HepG2 (cell line): ENCODE data around the gene PLD3. TPM values are rescaled to one million over a fixed set of nuclear protein-coding genes. Genes with fewer than 3 reads are reported as not detected.

Experiments used
- ATAC-seq: fragments of 200-7000 bp; cut with Tn5 transposase; 3 replicates; pipeline ENCODE4 v1.9.1; 2020; ENCODE audit warnings: mild to moderate bottlenecking, moderate library complexity
- BruUV-seq: library from RNA; stranded (reverse); fragments of 400-500 nt; replicated peaks from 2 replicates; lab custom pipeline; 2021; lab: Mats Ljungman, UMichigan
- CTCF ChIA-PET: fragments of 300-600 bp; formaldehyde crosslinking; extraction: SDS; loops from one replicate; lab custom pipeline; 2021; ENCODE audit warnings: low total read pairs, inconsistent platforms, low intra/inter-chr PET ratio; lab: Yijun Ruan, JAX
- POLR2A ChIA-PET: fragments of 350-600 bp; sonication (Branson Sonifier 250); formaldehyde crosslinking; loops from one replicate; lab custom pipeline; 2020; ENCODE audit warnings: antibody characterized with exemption, inconsistent platforms; lab: Yijun Ruan, JAX
- DNase-seq: peaks from one replicate; pipeline ENCODE4 v3.0.0-alpha.2; 2015; ENCODE audit warnings: low spot score
- FAIRE-seq: peaks from 3 replicates; lab custom pipeline; 2011; peaks lifted over from hg19 to GRCh38; lab: Jason Lieb, UNC
- H2AFZ ChIP-seq: one replicate; pipeline ENCODE4 v1.6.1; 2011; ENCODE audit warnings: low read length, inconsistent platforms
- H3K27ac ChIP-seq: fragments of 300-600 bp; 3 replicates; pipeline ENCODE4 v1.8.0; 2011; ENCODE audit warnings: mixed run types, mild to moderate bottlenecking, mixed read lengths, low read length, inconsistent platforms; ENCODE audit not compliant: insufficient read depth; ENCODE audit errors: extremely low read length
- H3K27me3 ChIP-seq, 2 experiments: fragments of 200-600 bp in 1 of 2; 2 replicates in 1 of 2; 3 replicates in 1 of 2; pipeline versions ENCODE4 v1.6.0 to v1.8.0; 2011; ENCODE audit warnings: low read length in 2 of 2, mild to moderate bottlenecking in 2 of 2, moderate library complexity in 2 of 2, inconsistent platforms in 1 of 2; ENCODE audit not compliant: insufficient read depth in 2 of 2, control insufficient read depth in 1 of 2
- H3K36me3 ChIP-seq, 2 experiments: fragments of 200-600 bp in 1 of 2; replicated peaks in 1 of 2; 2 replicates in 1 of 2; 3 replicates in 1 of 2; pipeline versions ENCODE4 v1.5.1 to v1.8.0; 2011; ENCODE audit warnings: low read length in 2 of 2, inconsistent platforms in 1 of 2; ENCODE audit not compliant: insufficient read depth in 2 of 2, control insufficient read depth in 1 of 2
- H3K4me1 ChIP-seq: 2 replicates; pipeline ENCODE4 v1.5.1; 2012; ENCODE audit warnings: low read length, inconsistent platforms; ENCODE audit not compliant: insufficient read depth
- H3K4me2 ChIP-seq: 2 replicates; pipeline ENCODE4 v1.6.0; 2011; ENCODE audit warnings: low read depth, low read length, inconsistent platforms
- H3K4me3 ChIP-seq, 3 experiments: fragments of 200-600 bp in 1 of 3; sonication (generic), shearing (Covaris generic) in 1 of 3; replicated peaks in 1 of 3; 2 replicates each; pipeline ENCODE4 v1.5.1; 2011 to 2016; ENCODE audit warnings: low read length in 3 of 3, inconsistent platforms in 2 of 3, low read depth in 2 of 3, mild to moderate bottlenecking in 2 of 3, control low read depth in 1 of 3, mixed read lengths in 1 of 3; ENCODE audit not compliant: insufficient read depth in 1 of 3
- H3K79me2 ChIP-seq: one replicate; pipeline ENCODE4 v1.6.1; 2011; ENCODE audit warnings: low read length, inconsistent platforms; ENCODE audit not compliant: insufficient read depth
- H3K9ac ChIP-seq: 2 replicates; pipeline ENCODE4 v1.6.0; 2011; ENCODE audit warnings: mild to moderate bottlenecking, low read depth, low read length, inconsistent platforms; ENCODE audit not compliant: insufficient read depth
- H3K9me3 ChIP-seq: 2 replicates; pipeline ENCODE4 v1.5.1; 2012; ENCODE audit warnings: mild to moderate bottlenecking, low read length
- H4K20me1 ChIP-seq: 2 replicates; pipeline ENCODE4 v1.6.0; 2011; ENCODE audit warnings: inconsistent platforms, mild to moderate bottlenecking, low read length, moderate library complexity; ENCODE audit not compliant: insufficient read depth
- ARNT ChIP-seq: fragments of 450-650 bp; IDR thresholded peaks from 2 replicates; pipeline ENCODE4 v1.6.1; 2017
- DMAP1 ChIP-seq: IDR thresholded peaks from 2 replicates; pipeline ENCODE4 v1.6.1; 2016
- GZF1 ChIP-seq: sonication (generic); formaldehyde crosslinking; IDR thresholded peaks from 2 replicates; pipeline ENCODE4 v1.5.1; 2020; ENCODE audit warnings: mild to moderate bottlenecking, missing genetic modification reagents
- HMGA1 ChIP-seq: sonication (generic); formaldehyde crosslinking; conservative IDR thresholded peaks from 2 replicates; pipeline ENCODE4 v1.4.0; 2020; ENCODE audit warnings: missing genetic modification reagents
- KDM1A ChIP-seq: IDR thresholded peaks from 2 replicates; pipeline ENCODE4 v1.6.1; 2016; ENCODE audit warnings: missing compliant biosample characterization
- MAFF ChIP-seq: IDR thresholded peaks from 2 replicates; pipeline ENCODE4 v1.6.1; 2011; ENCODE audit warnings: low read depth, low read length, improper control_type of control experiment
- MAFK ChIP-seq, 2 experiments: IDR thresholded peaks in 1 of 2; conservative IDR thresholded peaks in 1 of 2; 2 replicates each; pipeline ENCODE4 v1.6.1; 2011; ENCODE audit warnings: improper control_type of control experiment in 2 of 2, low read length in 2 of 2
- NFE2L2 ChIP-seq: fragments of 150-350 bp; IDR thresholded peaks from 2 replicates; pipeline ENCODE4 v1.6.1; 2014; ENCODE audit warnings: low read length
- RFX1 ChIP-seq: fragments of 450-650 bp; IDR thresholded peaks from 2 replicates; pipeline ENCODE4 v1.6.1; 2017
- RFX5 ChIP-seq: IDR thresholded peaks from 2 replicates; pipeline ENCODE4 v1.6.1; 2011; ENCODE audit warnings: low read depth, low read length, improper control_type of control experiment
- RNF2 ChIP-seq: fragments of 450-650 bp; conservative IDR thresholded peaks from 2 replicates; pipeline ENCODE4 v1.6.1; 2016; ENCODE audit warnings: low read depth
- ZNF101 ChIP-seq: sonication (generic); formaldehyde crosslinking; IDR thresholded peaks from 2 replicates; pipeline ENCODE4 v1.4.0; 2020; ENCODE audit warnings: mild to moderate bottlenecking, low read depth, missing genetic modification reagents, borderline replicate concordance
- ZNF354B ChIP-seq: sonication (generic); formaldehyde crosslinking; IDR thresholded peaks from 2 replicates; pipeline ENCODE4 v1.8.0; 2022; ENCODE audit warnings: mild to moderate bottlenecking, missing genetic modification reagents
- ZNF619 ChIP-seq: sonication (generic); formaldehyde crosslinking; IDR thresholded peaks from 2 replicates; pipeline ENCODE4 v1.4.0; 2020; ENCODE audit warnings: mild to moderate bottlenecking, missing genetic modification reagents
- WGBS: methylation state at CpG from one replicate; pipeline ENCODE4 v1.1.6; 2017; ENCODE audit warnings: low lambda C conversion rate; 5-methylcytosine and 5-hydroxymethylcytosine counted together
- in situ Hi-C: cut with HindIII; loops from 2 replicates; pipeline ENCODE4 v1.10.0; 2017; ENCODE audit warnings: low pct_unique_long_range_greater_than_20kb; ENCODE audit not compliant: extremely low pct_ligation_motif_present
- intact Hi-C: fragments of 100-400 bp; cut with micrococcal nuclease; formaldehyde crosslinking; loops from one replicate; pipeline ENCODE4 v1.10.0; 2022; ENCODE audit not compliant: unreplicated experiment
- polyA plus RNA-seq, 8 experiments: library from polyadenylated mRNA; depleted of rRNA in 3 of 8; stranded (reverse) in 7 of 8; unstranded in 1 of 8; fragments of >200 nt; fragmentation: Illumina TruSeq in 4 of 8; extraction: Trizol in 4 of 8; gene quantifications; 2 replicates each; pipeline versions ENCODE4 v1.2.1 to v1.2.3, GENCODE V29; 2011 to 2016; ENCODE audit warnings: low read depth in 4 of 8, missing spikeins in 1 of 8, mixed read lengths in 1 of 8; ENCODE audit not compliant: insufficient read depth in 1 of 8
- total RNA-seq, 5 experiments: library from RNA; depleted of rRNA; stranded (reverse); fragments of >200 nt; fragmentation: Illumina TruSeq; extraction: Trizol; gene quantifications; 2 replicates each; pipeline ENCODE4 v1.2.3, GENCODE V29; 2016; ENCODE audit warnings: low read depth in 1 of 5

The PLD3 gene
- total and polyA plus RNA-seq, 2 of the 13 experiments (the other 11 are each of a cell fraction or from before 2014, with no cell fraction given) = 45.7 to 164 TPM

DNA sequence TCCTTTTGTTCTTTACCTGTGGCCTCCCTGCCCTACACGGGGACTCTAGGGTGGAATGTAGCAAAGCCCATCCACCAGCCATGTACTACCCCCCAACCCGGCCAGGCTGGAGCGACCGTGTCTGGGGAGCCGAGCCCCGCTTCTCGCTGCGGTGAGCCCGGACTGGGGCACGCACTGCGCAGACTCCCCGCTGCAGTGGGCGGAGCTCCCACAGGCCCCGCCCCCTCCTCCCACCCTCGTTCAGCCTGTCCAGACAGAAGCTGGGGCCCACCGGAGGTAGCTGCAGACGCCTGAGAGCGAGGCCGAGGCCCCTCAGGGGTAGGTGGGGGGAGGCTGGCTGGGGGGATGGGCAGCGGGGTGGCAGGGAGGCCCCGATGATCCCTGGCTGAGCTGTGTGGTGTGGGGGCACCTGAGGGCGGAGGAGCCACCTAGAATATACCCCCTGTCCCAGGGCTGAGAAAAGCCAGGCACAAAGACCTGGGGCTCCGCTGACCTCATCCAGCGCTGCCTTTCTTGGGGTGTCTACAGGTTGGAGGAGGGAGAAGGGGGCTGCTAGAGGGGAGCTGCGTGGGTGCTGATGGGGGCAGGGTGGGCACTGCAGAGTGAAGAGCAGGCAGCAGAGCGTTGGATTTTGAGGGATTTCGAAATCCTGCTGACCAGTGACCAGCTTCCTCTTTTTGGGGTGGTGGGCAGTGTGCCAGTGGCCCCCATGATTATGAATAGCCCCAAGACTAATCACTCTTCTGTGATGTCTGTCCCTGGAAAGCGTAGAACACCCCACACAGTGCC is 17.3 kb downstream of the PLD3 start:
- Histone ChIP-seq H3K4me1 (no peaks in the 10 kb centered on the region), H3K9ac (no peak overlapping the region), H4K20me1 (no peaks in the 10 kb centered on the region), H3K36me3 (peaks cover 3 to 12% of the 10 kb centered on the region in 2 experiments; a peak in 3 of 5 replicates), H3K4me3 (no peak overlapping the region), H3K27me3 (no peaks in the 10 kb centered on the region), H3K9me3 (no peaks in the 10 kb centered on the region), H3K4me2 (no peak overlapping the region), H3K79me2 (no peaks in the 10 kb centered on the region), H3K27ac (no peak overlapping the region), H2AFZ (no peak overlapping the region)
- BruUV-seq = no TSS peak
- intact Hi-C loops (no loop called here), in situ Hi-C loops (no loop called here)
- ChIA-PET POLR2A (no interaction called here), CTCF (no interaction called here)
- 96% methylated on average over 28 of the region's 28 CpGs for WGBS
- no peak for TF ChIP-seq ZNF619 (CRISPR knock-in tag)
- no peak for TF ChIP-seq ARNT
- no peak for TF ChIP-seq HMGA1 (CRISPR knock-in tag)
- TF ChIP-seq ZNF101 (CRISPR knock-in tag) = no peak
- DNase-seq (no peak), ATAC-seq (no peak), FAIRE-seq (no peak)

DNA sequence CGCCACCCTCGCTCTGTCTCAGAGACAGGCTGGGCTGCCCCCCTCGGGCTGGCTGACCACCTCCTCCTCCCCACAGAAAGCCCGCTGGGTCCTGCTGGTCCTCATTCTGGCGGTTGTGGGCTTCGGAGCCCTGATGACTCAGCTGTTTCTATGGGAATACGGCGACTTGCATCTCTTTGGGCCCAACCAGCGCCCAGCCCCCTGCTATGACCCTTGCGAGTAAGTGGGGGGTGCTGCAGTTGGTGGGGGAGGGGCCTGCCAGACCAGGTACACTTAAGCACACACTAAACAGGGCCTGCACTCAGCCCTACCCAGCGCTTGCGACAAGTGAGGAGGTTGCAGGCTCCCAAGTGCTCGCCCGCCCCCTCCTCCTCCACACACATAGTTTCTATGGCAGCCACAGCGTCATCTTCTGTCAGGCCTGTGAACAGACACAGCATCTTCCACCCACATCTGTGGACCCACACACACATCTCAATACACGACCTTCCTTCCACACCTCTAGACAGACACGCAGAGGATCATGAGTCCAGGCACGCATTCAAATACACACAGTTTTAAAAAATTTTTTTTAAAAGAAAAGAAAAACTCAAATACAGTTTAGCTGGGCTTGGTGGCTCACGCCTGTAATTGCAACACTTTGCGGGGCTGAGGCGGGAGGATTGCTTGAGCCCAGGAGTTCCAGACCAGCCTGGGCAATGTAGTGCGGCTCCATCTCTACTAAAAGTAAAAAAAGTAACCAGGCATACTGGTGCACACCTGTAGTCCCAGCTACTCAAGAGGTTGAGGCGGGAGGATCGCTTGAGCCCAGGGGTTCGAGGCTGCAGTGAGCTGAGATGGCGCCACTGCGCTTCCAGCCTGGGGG is 18.4 kb downstream of the PLD3 start:
- Histone ChIP-seq H3K79me2 (no peaks in the 10 kb centered on the region), H3K9me3 (no peaks in the 10 kb centered on the region), H3K9ac (no peak overlapping the region), H2AFZ (no peak overlapping the region), H3K4me3 (no peak overlapping the region), H3K4me2 (no peak overlapping the region), H3K4me1 (no peaks in the 10 kb centered on the region), H3K36me3 (peaks cover 3 to 12% of the 10 kb centered on the region in 2 experiments; a peak in 3 of 5 replicates), H3K27me3 (no peaks in the 10 kb centered on the region), H4K20me1 (no peaks in the 10 kb centered on the region), H3K27ac (no peak overlapping the region)
- no peak for FAIRE-seq
- in situ Hi-C loops (no loop called here), intact Hi-C loops (no loop called here)
- CTCF ChIA-PET = no interaction called here
- no peak for TF ChIP-seq KDM1A
- peak; percentile 52; the same call in 1 of the 2 replicates for TF ChIP-seq MAFF
- TF ChIP-seq ZNF354B = no peak
- TF ChIP-seq NFE2L2 = peak; percentile 17; the same call in 1 of the 2 replicates
- no peak for TF ChIP-seq DMAP1 (CRISPR knock-in tag)
- TF ChIP-seq RNF2 = no peak
- peak; percentile 64 for TF ChIP-seq RFX5
- TF ChIP-seq GZF1 (CRISPR knock-in tag) = no peak
- no peak for TF ChIP-seq RFX1
- TF ChIP-seq MAFK (conservative IDR thresholded peaks at IDR 0.05 in 1 of 2, IDR thresholded peaks at IDR 0.05 in 1 of 2; ENCODE audit: low read length in 2 of 2) = peak; percentile 42 to 73
- POLR2A ChIA-PET = no interaction called here
- no TSS peak for BruUV-seq
- no peak for ATAC-seq
- WGBS = 98% methylated on average over 17 of the region's 27 CpGs
- DNase-seq = no peak
